HepG2 (cell line): ENCODE results near the gene ESYT2. TPM values are rescaled to one million over a fixed set of nuclear protein-coding genes. Genes with fewer than 3 reads are reported as not detected.

Experiments
- ELF1 ChIP-seq: sonication (generic); formaldehyde crosslinking; IDR thresholded peaks from 2 replicates; pipeline ENCODE4 v1.4.0; 2020; ENCODE audit warnings: missing genetic modification reagents
- IRF2 ChIP-seq: IDR thresholded peaks from 2 replicates; pipeline ENCODE4 v1.6.1; 2018; ENCODE audit warnings: missing genetic modification reagents, missing compliant biosample characterization
- KLF6 ChIP-seq: IDR thresholded peaks from 2 replicates; pipeline ENCODE4 v1.8.0; 2016; ENCODE audit warnings: missing biosample characterization, missing genetic modification reagents
- LRRFIP1 ChIP-seq: sonication (generic); formaldehyde crosslinking; conservative IDR thresholded peaks from 2 replicates; pipeline ENCODE4 v1.4.0; 2020; ENCODE audit warnings: missing genetic modification reagents
- MEF2D ChIP-seq: sonication (generic); formaldehyde crosslinking; IDR thresholded peaks from 2 replicates; pipeline ENCODE4 v1.5.1; 2020; ENCODE audit warnings: mild to moderate bottlenecking, missing genetic modification reagents
- NFE2 ChIP-seq: sonication (generic); formaldehyde crosslinking; IDR thresholded peaks from 2 replicates; pipeline ENCODE4 v1.4.0; 2020; ENCODE audit warnings: missing genetic modification reagents
- ONECUT2 ChIP-seq: sonication (generic); formaldehyde crosslinking; IDR thresholded peaks from 2 replicates; pipeline ENCODE4 v1.4.0; 2020; ENCODE audit warnings: missing genetic modification reagents
- POLR2A ChIP-seq, 2 experiments: IDR thresholded peaks; 2 replicates each; pipeline ENCODE4 v1.6.1; 2011; ENCODE audit warnings: low read depth in 2 of 2, low read length in 2 of 2, mild to moderate bottlenecking in 1 of 2, moderate library complexity in 1 of 2; ENCODE audit not compliant: insufficient read depth in 1 of 2
- RFX5 ChIP-seq: IDR thresholded peaks from 2 replicates; pipeline ENCODE4 v1.6.1; 2011; ENCODE audit warnings: low read depth, low read length, improper control_type of control experiment
- SALL1 ChIP-seq: sonication (generic); formaldehyde crosslinking; IDR thresholded peaks from 2 replicates; pipeline ENCODE4 v1.8.0; 2022; ENCODE audit warnings: mild to moderate bottlenecking, missing genetic modification reagents
- SP5 ChIP-seq: IDR thresholded peaks from 2 replicates; pipeline ENCODE4 v1.6.1; 2016; ENCODE audit warnings: low read depth, borderline replicate concordance
- TMF1 ChIP-seq: sonication (generic); formaldehyde crosslinking; IDR thresholded peaks from 2 replicates; pipeline ENCODE4 v1.8.1; 2022; ENCODE audit warnings: low read depth, missing genetic modification reagents
- ZNF225 ChIP-seq: sonication (generic); formaldehyde crosslinking; IDR thresholded peaks from 2 replicates; pipeline ENCODE4 v1.4.0; 2020; ENCODE audit warnings: mild to moderate bottlenecking, missing genetic modification reagents
- ZNF280D ChIP-seq: sonication (generic); formaldehyde crosslinking; IDR thresholded peaks from 2 replicates; pipeline ENCODE4 v1.5.1; 2020; ENCODE audit warnings: mild to moderate bottlenecking, missing genetic modification reagents
- ZNF333 ChIP-seq: sonication (generic); formaldehyde crosslinking; IDR thresholded peaks from 2 replicates; pipeline ENCODE4 v1.4.0; 2020; ENCODE audit warnings: mild to moderate bottlenecking, missing genetic modification reagents, borderline replicate concordance
- ZNF33A ChIP-seq: sonication (generic); formaldehyde crosslinking; IDR thresholded peaks from 2 replicates; pipeline ENCODE4 v1.5.1; 2020; ENCODE audit warnings: missing genetic modification reagents, mild to moderate bottlenecking, moderate library complexity, borderline replicate concordance
- ZNF569 ChIP-seq: sonication (generic); formaldehyde crosslinking; IDR thresholded peaks from 2 replicates; pipeline ENCODE4 v1.5.0; 2020; ENCODE audit warnings: mild to moderate bottlenecking, missing genetic modification reagents, moderate library complexity, borderline replicate concordance
- ZNF607 ChIP-seq: sonication (generic); formaldehyde crosslinking; IDR thresholded peaks from 2 replicates; pipeline ENCODE4 v1.5.1; 2020; ENCODE audit warnings: missing genetic modification reagents, mild to moderate bottlenecking, borderline replicate concordance
- polyA plus RNA-seq, 8 experiments: library from polyadenylated mRNA; depleted of rRNA in 3 of 8; stranded (reverse) in 7 of 8; unstranded in 1 of 8; fragments of >200 nt; fragmentation: Illumina TruSeq in 4 of 8; extraction: Trizol in 4 of 8; gene quantifications; 2 replicates each; pipeline versions ENCODE4 v1.2.1 to v1.2.3, GENCODE V29; 2011 to 2016; ENCODE audit warnings: low read depth in 4 of 8, missing spikeins in 1 of 8, mixed read lengths in 1 of 8; ENCODE audit not compliant: insufficient read depth in 1 of 8
- total RNA-seq, 5 experiments: library from RNA; depleted of rRNA; stranded (reverse); fragments of >200 nt; fragmentation: Illumina TruSeq; extraction: Trizol; gene quantifications; 2 replicates each; pipeline ENCODE4 v1.2.3, GENCODE V29; 2016; ENCODE audit warnings: low read depth in 1 of 5
- TF ChIP-seq, protein P1 (sequence below): fragments of 450-650 bp; IDR thresholded peaks from 2 replicates; pipeline ENCODE4 v1.6.1; 2017; ENCODE audit warnings: mild to moderate bottlenecking

ESYT2 gene
- total and polyA plus RNA-seq, 2 of the 13 experiments (the other 11 are each of a cell fraction or from before 2014, with no cell fraction given), result 28.5 to 37.3 TPM

DNA sequence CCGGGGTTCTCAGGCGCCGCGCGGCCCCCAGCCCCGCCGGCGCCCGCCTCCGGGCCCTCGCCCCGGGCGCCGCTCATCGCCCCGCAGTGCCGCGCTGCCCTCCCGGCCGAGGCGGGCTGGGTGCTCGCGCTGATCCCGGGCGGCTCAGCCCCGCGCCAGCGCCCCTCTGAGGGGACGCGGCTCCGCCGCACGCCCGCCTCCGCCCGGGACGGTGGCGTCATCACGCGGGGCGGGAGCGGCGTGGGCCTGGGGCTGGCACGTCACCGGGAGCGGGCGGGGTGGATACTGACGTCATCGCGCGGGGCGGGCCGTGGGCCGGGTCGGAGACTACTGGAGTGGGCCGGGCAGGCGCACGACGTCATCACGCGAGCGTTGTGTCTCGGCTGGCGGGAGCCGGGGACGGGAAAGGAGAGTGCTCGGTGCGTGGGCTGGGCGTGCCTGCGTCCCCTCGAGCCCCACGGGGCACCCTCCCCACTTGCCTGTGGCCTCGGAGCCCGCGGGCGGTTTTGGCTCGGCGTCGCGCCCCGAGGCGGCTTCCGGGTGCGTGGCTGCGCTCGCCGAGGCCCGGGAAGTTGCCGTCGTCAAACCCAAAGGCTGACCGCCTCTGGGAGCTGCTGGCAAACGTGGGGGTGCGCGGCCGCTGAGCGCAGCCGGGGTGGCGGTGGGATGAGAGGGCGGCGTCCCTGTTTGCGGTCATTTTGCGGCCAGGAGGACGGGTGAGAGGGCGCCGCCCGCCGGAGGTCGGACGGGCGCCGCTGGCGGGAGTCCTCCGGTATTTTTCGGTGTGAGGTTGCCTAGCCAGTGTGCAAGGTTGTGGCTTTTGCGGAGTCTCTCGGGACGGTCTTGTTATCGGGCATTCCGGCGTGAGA lies at the start of gene ESYT2 (continued):
- TF ChIP-seq ZNF333 (CRISPR knock-in tag), result peak; percentile 49; the same call in 1 of the 2 replicates
- TF ChIP-seq ZNF280D (CRISPR knock-in tag), result no peak
- TF ChIP-seq, protein P1, sequence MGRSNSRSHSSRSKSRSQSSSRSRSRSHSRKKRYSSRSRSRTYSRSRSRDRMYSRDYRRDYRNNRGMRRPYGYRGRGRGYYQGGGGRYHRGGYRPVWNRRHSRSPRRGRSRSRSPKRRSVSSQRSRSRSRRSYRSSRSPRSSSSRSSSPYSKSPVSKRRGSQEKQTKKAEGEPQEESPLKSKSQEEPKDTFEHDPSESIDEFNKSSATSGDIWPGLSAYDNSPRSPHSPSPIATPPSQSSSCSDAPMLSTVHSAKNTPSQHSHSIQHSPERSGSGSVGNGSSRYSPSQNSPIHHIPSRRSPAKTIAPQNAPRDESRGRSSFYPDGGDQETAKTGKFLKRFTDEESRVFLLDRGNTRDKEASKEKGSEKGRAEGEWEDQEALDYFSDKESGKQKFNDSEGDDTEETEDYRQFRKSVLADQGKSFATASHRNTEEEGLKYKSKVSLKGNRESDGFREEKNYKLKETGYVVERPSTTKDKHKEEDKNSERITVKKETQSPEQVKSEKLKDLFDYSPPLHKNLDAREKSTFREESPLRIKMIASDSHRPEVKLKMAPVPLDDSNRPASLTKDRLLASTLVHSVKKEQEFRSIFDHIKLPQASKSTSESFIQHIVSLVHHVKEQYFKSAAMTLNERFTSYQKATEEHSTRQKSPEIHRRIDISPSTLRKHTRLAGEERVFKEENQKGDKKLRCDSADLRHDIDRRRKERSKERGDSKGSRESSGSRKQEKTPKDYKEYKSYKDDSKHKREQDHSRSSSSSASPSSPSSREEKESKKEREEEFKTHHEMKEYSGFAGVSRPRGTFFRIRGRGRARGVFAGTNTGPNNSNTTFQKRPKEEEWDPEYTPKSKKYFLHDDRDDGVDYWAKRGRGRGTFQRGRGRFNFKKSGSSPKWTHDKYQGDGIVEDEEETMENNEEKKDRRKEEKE, result no peak
- TF ChIP-seq ONECUT2 (CRISPR knock-in tag), result no peak
- TF ChIP-seq POLR2A (IDR thresholded peaks at IDR 0.05; ENCODE audit: insufficient read depth in 1 of 2, low read depth in 2 of 2, low read length in 2 of 2), result peak; percentile 88 to 95
- TF ChIP-seq ELF1, result peak; percentile 72
- peak; percentile 59; the same call in 1 of the 2 replicates for TF ChIP-seq ZNF33A (CRISPR knock-in tag)
- TF ChIP-seq ZNF607 (CRISPR knock-in tag), result peak; percentile 95
- no peak for TF ChIP-seq LRRFIP1 (CRISPR knock-in tag)
- TF ChIP-seq NFE2 (CRISPR knock-in tag), result no peak
- TF ChIP-seq ZNF569, result 0 out of 2 replicates have a peak, but pooled peaks have one; percentile 90
- TF ChIP-seq RFX5, result peak; percentile 81
- TF ChIP-seq KLF6 (CRISPR knock-in tag), result peak; percentile 67; the same call in 1 of the 2 replicates
- peak; percentile 41 for TF ChIP-seq SP5 (CRISPR knock-in tag)
- peak; percentile 84 for TF ChIP-seq ZNF225
- peak; percentile 94 for TF ChIP-seq SALL1 (CRISPR knock-in tag)
- 0 out of 2 replicates have a peak, but pooled peaks have one; percentile 63 for TF ChIP-seq TMF1 (CRISPR knock-in tag)
- peak; percentile 56; the same call in 1 of the 2 replicates for TF ChIP-seq IRF2 (CRISPR knock-in tag)
- peak; percentile 33; the same call in 1 of the 2 replicates for TF ChIP-seq MEF2D (CRISPR knock-in tag)
